Ramos (cell line): ENCODE results near the gene PIK3C3.

ENCODE experiments used
- in situ Hi-C: fragments of 300-500 bp; cut with MboI; formaldehyde crosslinking; loops from one replicate; pipeline ENCODE4 v1.14.3; 2022; ENCODE audit warnings: low sequenced_read_pairs; ENCODE audit not compliant: unreplicated experiment

Gene PIK3C3

GRCh38 chr18:42107691-42108450, 152.8 kb downstream of the PIK3C3 start:
- in situ Hi-C loops = loop anchor here (25.0 kb wide), 2 partner anchors 1154 to 1454 kb away; no protein-coding TSS in a partner anchor

- in situ Hi-C loops = loop anchor here (25.0 kb wide), 2 partner anchors 1150 to 1450 kb away; no protein-coding TSS in a partner anchor
Measured at GRCh38 chr18:42112147-42112546, 157.1 kb downstream of the PIK3C3 start.

- in situ Hi-C loops = loop anchor here (25.0 kb wide), 2 partner anchors 1149 to 1449 kb away; no protein-coding TSS in a partner anchor
Measured at GRCh38 chr18:42112657-42113420, 157.8 kb downstream of the PIK3C3 start.

GRCh38 chr18:42113529-42114191, 158.6 kb downstream of the PIK3C3 start:
- in situ Hi-C loops = loop anchor here (25.0 kb wide), 2 partner anchors 1149 to 1449 kb away; no protein-coding TSS in a partner anchor

- in situ Hi-C loops = loop anchor here (25.0 kb wide), 2 partner anchors 1148 to 1448 kb away; no protein-coding TSS in a partner anchor
Measured at GRCh38 chr18:42114310-42114943, 159.4 kb downstream of the PIK3C3 start.

- in situ Hi-C loops = no loop called here
Measured at GRCh38 chr18:42126586-42126985, 171.6 kb downstream of the PIK3C3 start.

- in situ Hi-C loops = no loop called here
Measured at GRCh38 chr18:42131066-42131929, 176.3 kb downstream of the PIK3C3 start.

- in situ Hi-C loops = no loop called here
Measured at GRCh38 chr18:42131930-42132244, 176.9 kb downstream of the PIK3C3 start.
